ENCODE measurements around the gene GJB4. TPM values are rescaled to one million over a fixed set of nuclear protein-coding genes. Genes with fewer than 3 reads are reported as not detected.
"Not testable (repeated sequence)": the region's sequence is repeated elsewhere in the genome, so short reads cannot be mapped to it uniquely, and the experiment has no call there.

Gene GJB4
- polyA plus RNA-seq, 1 donor from 2014 or later: not detected

DNA sequence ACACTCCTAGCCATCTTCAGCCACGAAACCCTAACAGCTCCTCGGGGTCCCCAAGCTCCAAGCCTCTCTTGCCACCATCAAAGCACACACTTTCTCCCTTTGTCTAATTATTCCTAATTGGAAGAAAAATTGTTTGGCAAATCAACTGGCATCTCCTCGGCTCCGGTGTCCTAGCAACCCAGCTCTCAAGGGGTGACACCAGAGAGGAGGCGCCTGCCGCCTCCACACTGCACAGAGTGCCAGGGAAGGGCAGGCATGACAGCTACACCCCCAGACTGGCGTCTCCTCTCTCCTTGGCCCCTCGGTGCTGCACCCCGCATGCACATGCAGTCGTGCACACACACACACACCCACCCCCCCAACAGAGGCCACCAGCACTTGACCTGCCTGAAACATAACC, 22.8 kb upstream of the GJB4 start:
- H2AFZ ChIP-seq (ENCODE audit: low read depth, low read length): no peak overlapping the region
- no peaks in the 10 kb centered on the region for H3K27me3 ChIP-seq (ENCODE audit: insufficient read depth, low read depth, low read length)
- no peaks in the 10 kb centered on the region for H3K79me2 ChIP-seq (replicated peaks; ENCODE audit: insufficient read depth, low read length)
- H3K36me3 ChIP-seq (ENCODE audit: insufficient read depth, low read length): no peaks in the 10 kb centered on the region
- no peaks in the 10 kb centered on the region for H3F3A ChIP-seq (ENCODE audit: insufficient read depth, low read length, poor library complexity, severe bottlenecking)
- H3K9me2 ChIP-seq (ENCODE audit: insufficient read depth, low read length): no peaks in the 10 kb centered on the region
- no peak overlapping the region for H3K27ac ChIP-seq (ENCODE audit: low read length)
- no peaks in the 10 kb centered on the region for H4K20me1 ChIP-seq (ENCODE audit: insufficient read depth)
- no peaks in the 10 kb centered on the region for H3K9me3 ChIP-seq (ENCODE audit: low read length)
- TF ChIP-seq TAF1 (IDR thresholded peaks at IDR 0.05; ENCODE audit: low read depth): no peak
- no peak for TF ChIP-seq EP300 (conservative IDR thresholded peaks at IDR 0.05; ENCODE audit: poor library complexity, severe bottlenecking)
- TF ChIP-seq POLR2AphosphoS5 (IDR thresholded peaks at IDR 0.05): no peak
- TF ChIP-seq CTCF (IDR thresholded peaks at IDR 0.05; ENCODE audit: poor library complexity, severe bottlenecking): no peak
- TF ChIP-seq RAD21 (conservative IDR thresholded peaks at IDR 0.05): no peak
- TF ChIP-seq, protein P1, sequence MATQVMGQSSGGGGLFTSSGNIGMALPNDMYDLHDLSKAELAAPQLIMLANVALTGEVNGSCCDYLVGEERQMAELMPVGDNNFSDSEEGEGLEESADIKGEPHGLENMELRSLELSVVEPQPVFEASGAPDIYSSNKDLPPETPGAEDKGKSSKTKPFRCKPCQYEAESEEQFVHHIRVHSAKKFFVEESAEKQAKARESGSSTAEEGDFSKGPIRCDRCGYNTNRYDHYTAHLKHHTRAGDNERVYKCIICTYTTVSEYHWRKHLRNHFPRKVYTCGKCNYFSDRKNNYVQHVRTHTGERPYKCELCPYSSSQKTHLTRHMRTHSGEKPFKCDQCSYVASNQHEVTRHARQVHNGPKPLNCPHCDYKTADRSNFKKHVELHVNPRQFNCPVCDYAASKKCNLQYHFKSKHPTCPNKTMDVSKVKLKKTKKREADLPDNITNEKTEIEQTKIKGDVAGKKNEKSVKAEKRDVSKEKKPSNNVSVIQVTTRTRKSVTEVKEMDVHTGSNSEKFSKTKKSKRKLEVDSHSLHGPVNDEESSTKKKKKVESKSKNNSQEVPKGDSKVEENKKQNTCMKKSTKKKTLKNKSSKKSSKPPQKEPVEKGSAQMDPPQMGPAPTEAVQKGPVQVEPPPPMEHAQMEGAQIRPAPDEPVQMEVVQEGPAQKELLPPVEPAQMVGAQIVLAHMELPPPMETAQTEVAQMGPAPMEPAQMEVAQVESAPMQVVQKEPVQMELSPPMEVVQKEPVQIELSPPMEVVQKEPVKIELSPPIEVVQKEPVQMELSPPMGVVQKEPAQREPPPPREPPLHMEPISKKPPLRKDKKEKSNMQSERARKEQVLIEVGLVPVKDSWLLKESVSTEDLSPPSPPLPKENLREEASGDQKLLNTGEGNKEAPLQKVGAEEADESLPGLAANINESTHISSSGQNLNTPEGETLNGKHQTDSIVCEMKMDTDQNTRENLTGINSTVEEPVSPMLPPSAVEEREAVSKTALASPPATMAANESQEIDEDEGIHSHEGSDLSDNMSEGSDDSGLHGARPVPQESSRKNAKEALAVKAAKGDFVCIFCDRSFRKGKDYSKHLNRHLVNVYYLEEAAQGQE (IDR thresholded peaks at IDR 0.05; ENCODE audit: borderline replicate concordance): no peak
- no peak for TF ChIP-seq MXI1 (conservative IDR thresholded peaks at IDR 0.05; ENCODE audit: poor library complexity, severe bottlenecking)
- no peak for TF ChIP-seq EZH2 (IDR thresholded peaks at IDR 0.05; ENCODE audit: borderline replicate concordance, insufficient read depth, low read length, poor library complexity, severe bottlenecking)
- TF ChIP-seq SMC3 (conservative IDR thresholded peaks at IDR 0.05; ENCODE audit: poor library complexity): no peak
- H3K4me3 ChIP-seq (ENCODE audit: low read length): no peak overlapping the region
- H3K9ac ChIP-seq (ENCODE audit: low read length): no peak overlapping the region
- no peak overlapping the region for H3K4me2 ChIP-seq (ENCODE audit: low read length)

- not testable (repeated sequence) for H3K9ac ChIP-seq (ENCODE audit: low read length); H4K20me1 ChIP-seq (ENCODE audit: insufficient read depth); H2AFZ ChIP-seq (ENCODE audit: low read depth, low read length); H3K36me3 ChIP-seq (ENCODE audit: insufficient read depth, low read length); H3K4me3 ChIP-seq (ENCODE audit: low read length); H3K27ac ChIP-seq (ENCODE audit: low read length); H3K4me2 ChIP-seq (ENCODE audit: low read length); H3F3A ChIP-seq (ENCODE audit: insufficient read depth, low read length, poor library complexity, severe bottlenecking); H3K9me2 ChIP-seq (ENCODE audit: insufficient read depth, low read length); H3K27me3 ChIP-seq (ENCODE audit: insufficient read depth, low read depth, low read length); H3K9me3 ChIP-seq (ENCODE audit: low read length); H3K79me2 ChIP-seq (replicated peaks; ENCODE audit: insufficient read depth, low read length)
Observed at GRCh38 chr1:34737236-34737635, 22.3 kb upstream of the GJB4 start.

DNA sequence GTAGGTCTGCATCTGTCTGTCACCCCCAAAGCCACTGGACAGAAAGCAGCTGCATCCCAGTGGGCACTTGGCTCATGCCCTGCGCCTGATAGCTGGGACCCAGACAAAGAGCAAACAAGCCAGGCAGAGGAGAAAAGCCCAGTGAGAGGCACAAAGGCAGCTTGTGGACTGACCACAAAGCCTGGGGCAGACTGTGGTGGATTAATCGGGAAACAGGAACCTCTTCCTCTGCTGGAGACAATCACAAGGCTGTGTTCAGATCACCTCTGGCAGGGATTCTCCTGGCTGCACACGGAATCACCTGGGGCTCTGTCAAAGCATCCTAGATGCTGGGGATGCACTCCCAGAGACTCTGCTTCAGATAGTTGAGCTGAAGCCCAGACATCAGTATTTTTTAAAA, 19.9 kb upstream of the GJB4 start:
- Histone ChIP-seq H3K4me3 (ENCODE audit: low read length) (no peak overlapping the region), H3K9me2 (ENCODE audit: insufficient read depth, low read length) (no peaks in the 10 kb centered on the region), H3K36me3 (ENCODE audit: insufficient read depth, low read length) (no peaks in the 10 kb centered on the region), H3K9ac (ENCODE audit: low read length) (no peak overlapping the region), H3K9me3 (ENCODE audit: low read length) (no peaks in the 10 kb centered on the region), H3K79me2 (replicated peaks; ENCODE audit: insufficient read depth, low read length) (no peaks in the 10 kb centered on the region), H3K27me3 (ENCODE audit: insufficient read depth, low read depth, low read length) (no peaks in the 10 kb centered on the region), H2AFZ (ENCODE audit: low read depth, low read length) (no peak overlapping the region), H3K27ac (ENCODE audit: low read length) (no peak overlapping the region), H3F3A (ENCODE audit: insufficient read depth, low read length, poor library complexity, severe bottlenecking) (no peaks in the 10 kb centered on the region), H3K4me2 (ENCODE audit: low read length) (no peak overlapping the region), H4K20me1 (ENCODE audit: insufficient read depth) (no peaks in the 10 kb centered on the region)
- TF ChIP-seq SMC3 (conservative IDR thresholded peaks at IDR 0.05; ENCODE audit: poor library complexity) (no peak), EP300 (conservative IDR thresholded peaks at IDR 0.05; ENCODE audit: poor library complexity, severe bottlenecking) (no peak), POLR2AphosphoS5 (IDR thresholded peaks at IDR 0.05) (no peak), CTCF (IDR thresholded peaks at IDR 0.05; ENCODE audit: poor library complexity, severe bottlenecking) (no peak), TAF1 (IDR thresholded peaks at IDR 0.05; ENCODE audit: low read depth) (no peak), EZH2 (IDR thresholded peaks at IDR 0.05; ENCODE audit: borderline replicate concordance, insufficient read depth, low read length, poor library complexity, severe bottlenecking) (no peak), MXI1 (conservative IDR thresholded peaks at IDR 0.05; ENCODE audit: poor library complexity, severe bottlenecking) (no peak), RAD21 (conservative IDR thresholded peaks at IDR 0.05) (no peak)
- TF ChIP-seq, protein P1 (IDR thresholded peaks at IDR 0.05; ENCODE audit: borderline replicate concordance): no peak
